ENCODE data around the gene NUDT14.

DNA sequence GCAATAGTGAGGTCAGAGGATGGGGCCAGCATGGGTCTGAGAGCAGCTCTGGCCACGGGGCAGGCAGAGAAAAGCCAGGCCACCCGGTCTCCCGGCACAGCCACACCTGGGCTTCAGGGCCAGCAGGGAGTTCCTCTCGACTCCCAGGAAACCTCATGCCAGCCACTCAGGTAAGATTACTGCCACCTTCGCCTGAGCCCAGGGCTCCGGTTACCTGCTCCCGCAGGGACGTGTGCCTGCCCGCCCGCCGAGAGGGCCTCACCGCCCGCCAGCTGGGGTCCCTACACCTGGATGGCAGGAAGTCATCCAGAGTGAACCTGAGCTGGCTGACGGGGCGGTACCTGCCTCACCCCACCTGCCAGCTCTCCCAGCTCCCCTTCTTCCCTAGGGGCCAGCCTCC, 19.8 kb downstream of the NUDT14 start:
- TF ChIP-seq, protein P1, sequence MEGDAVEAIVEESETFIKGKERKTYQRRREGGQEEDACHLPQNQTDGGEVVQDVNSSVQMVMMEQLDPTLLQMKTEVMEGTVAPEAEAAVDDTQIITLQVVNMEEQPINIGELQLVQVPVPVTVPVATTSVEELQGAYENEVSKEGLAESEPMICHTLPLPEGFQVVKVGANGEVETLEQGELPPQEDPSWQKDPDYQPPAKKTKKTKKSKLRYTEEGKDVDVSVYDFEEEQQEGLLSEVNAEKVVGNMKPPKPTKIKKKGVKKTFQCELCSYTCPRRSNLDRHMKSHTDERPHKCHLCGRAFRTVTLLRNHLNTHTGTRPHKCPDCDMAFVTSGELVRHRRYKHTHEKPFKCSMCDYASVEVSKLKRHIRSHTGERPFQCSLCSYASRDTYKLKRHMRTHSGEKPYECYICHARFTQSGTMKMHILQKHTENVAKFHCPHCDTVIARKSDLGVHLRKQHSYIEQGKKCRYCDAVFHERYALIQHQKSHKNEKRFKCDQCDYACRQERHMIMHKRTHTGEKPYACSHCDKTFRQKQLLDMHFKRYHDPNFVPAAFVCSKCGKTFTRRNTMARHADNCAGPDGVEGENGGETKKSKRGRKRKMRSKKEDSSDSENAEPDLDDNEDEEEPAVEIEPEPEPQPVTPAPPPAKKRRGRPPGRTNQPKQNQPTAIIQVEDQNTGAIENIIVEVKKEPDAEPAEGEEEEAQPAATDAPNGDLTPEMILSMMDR (IDR thresholded peaks at IDR 0.05): no peak
- no peak for TF ChIP-seq EP300 (IDR thresholded peaks at IDR 0.05; ENCODE audit: low read depth)

All from transverse colon (tissue), 3 donors.